K562 (cell line): ENCODE data around the gene DNAJB1. TPM values are rescaled to one million over a fixed set of nuclear protein-coding genes. Genes with fewer than 3 reads are reported as not detected.

Experiments used
- EGR1 ChIP-seq: fragments of 450-650 bp; conservative IDR thresholded peaks from 2 replicates; pipeline ENCODE4 v1.6.1; 2017; ENCODE audit warnings: mild to moderate bottlenecking
- EP400 ChIP-seq: fragments of 450-650 bp; IDR thresholded peaks from 2 replicates; pipeline ENCODE4 v1.6.1; 2017; ENCODE audit warnings: antibody characterized with exemption, mild to moderate bottlenecking, moderate library complexity
- MEIS2 ChIP-seq: fragments of 450-650 bp; IDR thresholded peaks from 2 replicates; pipeline ENCODE4 v1.6.1; 2014; ENCODE audit warnings: mild to moderate bottlenecking; ENCODE audit not compliant: partially characterized antibody
- POLR2AphosphoS2 ChIP-seq: IDR thresholded peaks from 2 replicates; pipeline ENCODE4 v1.6.1; 2012; ENCODE audit warnings: low read length, improper control_type of control experiment
- PRMT5 ChIP-seq: sonication (generic); formaldehyde crosslinking; IDR thresholded peaks from 2 replicates; pipeline ENCODE4 v1.5.0; 2020; ENCODE audit warnings: missing genetic modification reagents
- PYGO2 ChIP-seq: fragments of 450-650 bp; IDR thresholded peaks from 2 replicates; pipeline ENCODE4 v1.6.1; 2016; ENCODE audit warnings: mild to moderate bottlenecking, missing genetic modification characterization, moderate library complexity, missing compliant biosample characterization
- SMAD2 ChIP-seq: fragments of 150-350 bp; IDR thresholded peaks from 2 replicates; pipeline ENCODE4 v1.6.1; 2014; ENCODE audit warnings: low read depth, mild to moderate bottlenecking, low read length
- SRSF7 ChIP-seq: fragments of 200-400 bp; formaldehyde crosslinking; optimal IDR thresholded peaks from 2 replicates; pipeline ENCODE3; 2017; ENCODE audit warnings: mild to moderate bottlenecking, low read depth, low read length
- ZNF282 ChIP-seq: sonication (generic); formaldehyde crosslinking; IDR thresholded peaks from 2 replicates; pipeline ENCODE4 v1.8.1; 2023; ENCODE audit warnings: missing genetic modification reagents
- ZNF785 ChIP-seq: fragments of 250-450 bp; sonication (Bioruptor Pico); IDR thresholded peaks from 2 replicates; pipeline ENCODE4 v1.4.0; 2020; ENCODE audit warnings: mild to moderate bottlenecking
- polyA plus RNA-seq, 8 experiments: library from polyadenylated mRNA; depleted of rRNA in 4 of 8; stranded (reverse) in 5 of 8; unstranded in 3 of 8; fragments of >200 nt; fragmentation: Nextera tagmentation in 2 of 8; fragmentation: Illumina TruSeq in 1 of 8; extraction: Ambion mirVana in 2 of 8; extraction: Trizol in 1 of 8; gene quantifications; 2 replicates each; pipeline versions ENCODE4 v1.2.1 to v1.2.3, GENCODE V29; 2011 to 2014; ENCODE audit warnings: inconsistent platforms in 1 of 8, missing spikeins in 1 of 8
- total RNA-seq, 7 experiments: library from RNA; depleted of rRNA in 6 of 7; stranded (reverse); fragments of >200 nt in 6 of 7; fragmentation: Illumina TruSeq in 2 of 7; extraction: Trizol in 2 of 7; gene quantifications; 2 replicates each; pipeline versions ENCODE4 v1.2.1 to v1.2.3, GENCODE V29; 2011 to 2021; ENCODE audit warnings: low replicate concordance in 1 of 7
- TF ChIP-seq, protein P1 (sequence below): fragments of 250-450 bp; sonication (Bioruptor Pico); IDR thresholded peaks from 2 replicates; pipeline ENCODE4 v1.4.0; 2020; ENCODE audit warnings: mild to moderate bottlenecking, moderate library complexity, borderline replicate concordance
- TF ChIP-seq, protein P2 (sequence below): fragments of 250-450 bp; sonication (Bioruptor Pico); IDR thresholded peaks from 2 replicates; pipeline ENCODE4 v1.9.0; 2021; ENCODE audit warnings: mild to moderate bottlenecking

Gene DNAJB1
- total and polyA plus RNA-seq, 9 of the 15 experiments (the other 6 are each of a cell fraction or from before 2014, with no cell fraction given): 13.2 to 113 (median 62.1) TPM

DNA sequence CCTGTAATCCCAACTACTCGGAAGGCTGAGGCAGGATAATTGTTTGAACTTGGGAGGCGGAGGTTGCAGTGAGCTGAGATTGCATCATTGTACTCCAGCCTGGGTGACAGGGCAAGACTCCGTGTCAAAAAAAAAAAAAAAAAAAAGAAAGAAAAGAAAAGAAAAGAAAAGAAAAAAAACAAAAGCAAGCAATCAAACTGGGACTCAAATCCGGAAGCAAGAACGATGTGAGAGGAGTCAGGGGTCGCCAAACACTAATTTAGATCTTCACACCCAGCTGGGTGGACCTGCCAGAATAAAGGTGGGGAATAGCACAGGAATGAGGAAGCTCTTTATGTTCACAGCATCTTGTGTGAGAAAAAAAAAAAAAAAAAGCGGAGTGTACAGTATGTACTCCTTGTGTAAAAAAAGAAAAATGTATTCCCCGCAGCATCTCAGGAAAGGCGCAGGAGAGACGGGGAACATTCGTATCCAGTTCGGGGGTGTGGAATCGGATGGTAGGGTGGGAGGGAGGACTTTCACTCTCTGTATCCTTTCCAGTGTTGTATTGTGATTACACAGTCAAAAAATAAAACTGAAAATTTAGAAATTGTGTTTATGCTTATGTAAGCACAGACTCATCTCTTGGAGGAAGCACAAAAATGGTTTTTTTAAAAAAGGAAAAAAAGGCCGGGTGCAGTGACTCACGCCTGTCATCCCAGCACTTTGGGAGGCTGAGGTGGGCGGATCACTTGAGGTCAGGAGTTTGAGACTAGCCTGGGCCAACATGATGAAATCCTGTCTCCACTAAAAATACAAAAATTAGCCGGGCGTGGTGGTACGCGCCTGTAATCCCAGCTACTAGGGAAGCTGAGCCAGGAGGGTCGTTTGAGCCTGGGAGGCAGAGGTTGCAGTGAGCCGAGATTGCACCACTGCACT, 7.6 kb downstream of the DNAJB1 start (continued):
- peak; percentile 46 for TF ChIP-seq EP400
- TF ChIP-seq POLR2AphosphoS2: no peak
- TF ChIP-seq, protein P1, sequence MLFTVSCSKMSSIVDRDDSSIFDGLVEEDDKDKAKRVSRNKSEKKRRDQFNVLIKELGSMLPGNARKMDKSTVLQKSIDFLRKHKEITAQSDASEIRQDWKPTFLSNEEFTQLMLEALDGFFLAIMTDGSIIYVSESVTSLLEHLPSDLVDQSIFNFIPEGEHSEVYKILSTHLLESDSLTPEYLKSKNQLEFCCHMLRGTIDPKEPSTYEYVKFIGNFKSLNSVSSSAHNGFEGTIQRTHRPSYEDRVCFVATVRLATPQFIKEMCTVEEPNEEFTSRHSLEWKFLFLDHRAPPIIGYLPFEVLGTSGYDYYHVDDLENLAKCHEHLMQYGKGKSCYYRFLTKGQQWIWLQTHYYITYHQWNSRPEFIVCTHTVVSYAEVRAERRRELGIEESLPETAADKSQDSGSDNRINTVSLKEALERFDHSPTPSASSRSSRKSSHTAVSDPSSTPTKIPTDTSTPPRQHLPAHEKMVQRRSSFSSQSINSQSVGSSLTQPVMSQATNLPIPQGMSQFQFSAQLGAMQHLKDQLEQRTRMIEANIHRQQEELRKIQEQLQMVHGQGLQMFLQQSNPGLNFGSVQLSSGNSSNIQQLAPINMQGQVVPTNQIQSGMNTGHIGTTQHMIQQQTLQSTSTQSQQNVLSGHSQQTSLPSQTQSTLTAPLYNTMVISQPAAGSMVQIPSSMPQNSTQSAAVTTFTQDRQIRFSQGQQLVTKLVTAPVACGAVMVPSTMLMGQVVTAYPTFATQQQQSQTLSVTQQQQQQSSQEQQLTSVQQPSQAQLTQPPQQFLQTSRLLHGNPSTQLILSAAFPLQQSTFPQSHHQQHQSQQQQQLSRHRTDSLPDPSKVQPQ (CRISPR knock-in tag): no peak
- peak; percentile 43 for TF ChIP-seq MEIS2
- peak; percentile 35; the same call in 1 of the 2 replicates for TF ChIP-seq PYGO2
- no peak for TF ChIP-seq PRMT5
- TF ChIP-seq ZNF282 (CRISPR knock-in tag): no peak
- no peak for TF ChIP-seq SRSF7
- TF ChIP-seq, protein P2, sequence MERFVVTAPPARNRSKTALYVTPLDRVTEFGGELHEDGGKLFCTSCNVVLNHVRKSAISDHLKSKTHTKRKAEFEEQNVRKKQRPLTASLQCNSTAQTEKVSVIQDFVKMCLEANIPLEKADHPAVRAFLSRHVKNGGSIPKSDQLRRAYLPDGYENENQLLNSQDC (CRISPR knock-in tag): no peak
- no peak for TF ChIP-seq SMAD2
- no peak for TF ChIP-seq ZNF785 (CRISPR knock-in tag)
- TF ChIP-seq EGR1: peak; percentile 86
